Adrenal gland (tissue), 12 donors: ENCODE results near the gene SLC4A5. TPM values are rescaled to one million over a fixed set of nuclear protein-coding genes. Genes with fewer than 3 reads are reported as not detected.
A peak's percentile ranks its signal among the peaks of the same experiment; 100 is the strongest.

Experiments used
- DNase-seq, 7 donors: peaks; one replicate each; pipeline ENCODE4 v3.0.0-alpha.2; 2019 to 2020
- H3K27ac ChIP-seq, 5 donors: fragments of 200-600 bp; sonication (generic) in 4 of 5; 1 replicate in 3 of 5; 2 replicates in 2 of 5; pipeline versions ENCODE4 v1.5.1 to v1.8.0; 2016 to 2020; ENCODE audit warnings: mild to moderate bottlenecking in 1 of 5
- H3K27me3 ChIP-seq: fragments of 200-600 bp; 2 replicates; pipeline ENCODE4 v1.8.0; 2021
- H3K36me3 ChIP-seq, 2 donors: fragments of 200-600 bp; replicated peaks in 1 of 2; 1 replicate in 1 of 2; 2 replicates in 1 of 2; pipeline versions ENCODE4 v1.5.1 to v1.8.0; 2018 to 2022
- H3K4me1 ChIP-seq, 2 donors: fragments of 200-600 bp; replicated peaks in 1 of 2; 1 replicate in 1 of 2; 2 replicates in 1 of 2; pipeline versions ENCODE4 v1.5.1 to v1.8.0; 2018 to 2021
- H3K4me3 ChIP-seq, 4 donors: fragments of 200-600 bp; sonication (generic) in 3 of 4; one replicate each; pipeline ENCODE4 v1.5.1; 2016 to 2018
- H3K9me3 ChIP-seq, 3 donors: fragments of 200-600 bp; sonication (generic) in 1 of 3; replicated peaks in 1 of 3; 1 replicate in 2 of 3; 2 replicates in 1 of 3; pipeline versions ENCODE4 v1.5.1 to v1.8.0; 2016 to 2021
- CTCF ChIP-seq, 6 experiments: fragments of 450-650 bp in 4 of 6; fragments of 200-600 bp in 2 of 6; sonication (generic) in 1 of 6; IDR thresholded peaks; 1 replicate in 5 of 6; 2 replicates in 1 of 6; pipeline versions ENCODE4 v1.5.1 to v1.8.0; 2016 to 2021; ENCODE audit warnings: antibody characterized with exemption in 6 of 6, mild to moderate bottlenecking in 2 of 6, moderate library complexity in 1 of 6
- POLR2A ChIP-seq, 2 donors: fragments of 450-650 bp; IDR thresholded peaks; one replicate each; pipeline ENCODE4 v1.6.1; 2017; ENCODE audit warnings: antibody characterized with exemption in 2 of 2, mild to moderate bottlenecking in 2 of 2, moderate library complexity in 1 of 2
- WGBS, 4 donors: extraction: QIAGEN DNeasy Blood & Tissue Kit in 2 of 4; methylation state at CpG; one replicate each; pipeline versions ENCODE4 v1.1.5 to v1.1.7; 2013 to 2017; 5-methylcytosine and 5-hydroxymethylcytosine counted together
- intact Hi-C, 2 donors: fragments of 100-400 bp; cut with DNase I; formaldehyde crosslinking; loops; one replicate each; pipeline versions ENCODE4 v1.14.1 to v1.15.0; 2022 to 2023
- polyA plus RNA-seq, 3 donors: library from polyadenylated mRNA; stranded (reverse); fragments of 200-250 nt in 2 of 3; fragments of 350-450 nt in 1 of 3; fragmentation: Illumina TruSeq in 1 of 3; extraction: RNeasy Lipid Tissue Mini Kit (QIAGEN cat#74804) in 1 of 3; gene quantifications; one replicate each; pipeline ENCODE4 v1.2.3, GENCODE V29; 2013 to 2014
- total RNA-seq, 9 donors: library from RNA; depleted of rRNA in 4 of 9; stranded (reverse); fragments of >200 nt in 4 of 9; fragments of 120-200 nt in 1 of 9; fragmentation: NEBNext Ultra II Directional in 1 of 9; extraction: Animal tissue kit (Norgen Biotek cat#: 25700) in 1 of 9; gene quantifications; one replicate each; pipeline versions ENCODE4 v1.1.0 to v1.2.4, GENCODE V29; 2013 to 2023
- donor health status: healthy with polysubstance abuse.
- donor health status: Bipolar disorder and iron deficiency.
- donor health status: DM: yes; HTN: yes; CAD: no.
- donor health status: DM: no; HTN: no; CAD: no.
- donor health status: DM: no; HTN: no; CAD: no.
- donor health status: DM: yes; HTN: yes; CAD: no.

The SLC4A5 gene
- total and polyA plus RNA-seq, 12 donors: 0.14 to 2.7 (median 0.74) TPM; not detected in 1

GRCh38 chr2:74278694-74279093 is 64.5 kb downstream of the SLC4A5 start:
- Histone ChIP-seq H3K27ac (no peak overlapping the region), H3K9me3 (no peaks in the 10 kb centered on the region), H3K27me3 (no peaks in the 10 kb centered on the region), H3K4me1 (no peaks in the 10 kb centered on the region), H3K4me3 (no peak overlapping the region), H3K36me3 (no peaks in the 10 kb centered on the region)
- 86 to 92% (median 89%) methylated on average over 4 of the region's 4 CpGs for WGBS, 4 donors
- DNase-seq: no peak
- intact Hi-C loops: no loop called here
- TF ChIP-seq CTCF (IDR thresholded peaks at IDR 0.05): no peak
- no peak for TF ChIP-seq POLR2A (IDR thresholded peaks at IDR 0.05)

- DNase-seq: peak in 2 of 7 donors; percentile 18 to 59
- no peak overlapping the region for H3K27ac ChIP-seq
- no peaks in the 10 kb centered on the region for H3K27me3 ChIP-seq
- no peaks in the 10 kb centered on the region for H3K4me1 ChIP-seq
- intact Hi-C loops: no loop called here
- no peak for TF ChIP-seq POLR2A (IDR thresholded peaks at IDR 0.05)
- TF ChIP-seq CTCF (IDR thresholded peaks at IDR 0.05): no peak
- 42 to 70% (median 56%) methylated on average over 2 of the region's 2 CpGs for WGBS, 4 donors
- H3K36me3 ChIP-seq: no peaks in the 10 kb centered on the region
- no peaks in the 10 kb centered on the region for H3K9me3 ChIP-seq
- H3K4me3 ChIP-seq: no peak overlapping the region
Measured at GRCh38 chr2:74278176-74278575, 65.0 kb downstream of the SLC4A5 start.

- TF ChIP-seq POLR2A (IDR thresholded peaks at IDR 0.05): no peak
- TF ChIP-seq CTCF (IDR thresholded peaks at IDR 0.05): no peak
- Histone ChIP-seq H3K36me3 (no peaks in the 10 kb centered on the region), H3K9me3 (no peaks in the 10 kb centered on the region), H3K4me3 (no peak overlapping the region), H3K4me1 (no peaks in the 10 kb centered on the region), H3K27ac (no peak overlapping the region), H3K27me3 (no peaks in the 10 kb centered on the region)
- WGBS, 4 donors: 90 to 100% (median 92%) methylated on average over 1 of the region's 1 CpG
- intact Hi-C loops: no loop called here
- no peak for DNase-seq
Measured at GRCh38 chr2:74275228-74275627, 68.0 kb downstream of the SLC4A5 start.

- Histone ChIP-seq H3K9me3 (no peaks in the 10 kb centered on the region), H3K36me3 (no peaks in the 10 kb centered on the region), H3K4me1 (no peaks in the 10 kb centered on the region), H3K27ac (no peak overlapping the region), H3K27me3 (no peaks in the 10 kb centered on the region), H3K4me3 (no peak overlapping the region)
- no peak for DNase-seq
- TF ChIP-seq POLR2A (IDR thresholded peaks at IDR 0.05) (no peak), CTCF (IDR thresholded peaks at IDR 0.05) (no peak)
- WGBS, 4 donors: 73 to 96% (median 91%) methylated on average over 1 of the region's 1 CpG
- intact Hi-C loops: no loop called here
Measured at GRCh38 chr2:74269667-74270066, 73.5 kb downstream of the SLC4A5 start.
